Fibroblast of pulmonary artery (primary cell): ENCODE results near the gene DNMT3A.

Source experiments
- DNase-seq: peaks from one replicate; pipeline ENCODE4 v3.0.0-alpha.2; 2010; ENCODE audit warnings: low read depth
- H3K4me3 ChIP-seq: replicated peaks from 2 replicates; pipeline ENCODE4 v1.5.1; 2011; ENCODE audit warnings: low read depth, mild to moderate bottlenecking, control low read depth, low read length, moderate library complexity
- CTCF ChIP-seq: IDR thresholded peaks from 2 replicates; pipeline ENCODE4 v1.5.1; 2011; ENCODE audit warnings: mild to moderate bottlenecking, control low read depth, low read length, inconsistent platforms; ENCODE audit errors: missing control alignments

Gene DNMT3A

GRCh38 chr2:25358836-25359235, 17.1 kb upstream of the DNMT3A start:
- H3K4me3 ChIP-seq, result no peak overlapping the region
- no peak for TF ChIP-seq CTCF

GRCh38 chr2:25358249-25358815, 16.6 kb upstream of the DNMT3A start:
- no peak for TF ChIP-seq CTCF
- no peak for DNase-seq
- H3K4me3 ChIP-seq, result no peak overlapping the region

More at GRCh38 chr2:25358836-25359235, 17.1 kb upstream of the DNMT3A start:
- DNase-seq, result no peak

- H3K4me3 ChIP-seq, result no peak overlapping the region
- no peak for TF ChIP-seq CTCF
- DNase-seq, result no peak
These were observed 14.4 kb upstream of the DNMT3A start for GRCh38 chr2:25356088-25356487.

- TF ChIP-seq CTCF, result no peak
- no peak overlapping the region for H3K4me3 ChIP-seq
- DNase-seq, result no peak
These were observed 13.5 kb upstream of the DNMT3A start for GRCh38 chr2:25355270-25355669.

DNA sequence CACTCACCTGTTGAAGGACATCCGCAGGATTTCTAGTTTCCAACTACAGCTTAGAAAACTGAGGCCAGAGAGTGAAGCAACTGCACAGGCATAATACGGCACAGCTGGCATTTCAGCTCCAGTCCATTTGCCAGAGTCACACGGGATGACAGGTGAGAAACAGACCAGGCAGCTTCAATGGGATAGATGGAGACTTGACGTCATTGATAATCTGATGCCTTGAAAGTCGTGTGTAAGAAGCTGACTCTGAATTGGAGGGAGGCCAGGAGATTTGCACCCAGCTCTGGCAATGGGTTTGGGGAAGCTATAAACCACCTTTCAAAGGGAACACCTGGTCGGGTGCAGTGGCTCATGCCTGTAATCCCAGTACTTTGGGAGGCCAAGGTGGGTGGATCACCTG, 12.4 kb upstream of the DNMT3A start:
- no peak for DNase-seq
- TF ChIP-seq CTCF, result no peak
- H3K4me3 ChIP-seq, result no peak overlapping the region

DNA sequence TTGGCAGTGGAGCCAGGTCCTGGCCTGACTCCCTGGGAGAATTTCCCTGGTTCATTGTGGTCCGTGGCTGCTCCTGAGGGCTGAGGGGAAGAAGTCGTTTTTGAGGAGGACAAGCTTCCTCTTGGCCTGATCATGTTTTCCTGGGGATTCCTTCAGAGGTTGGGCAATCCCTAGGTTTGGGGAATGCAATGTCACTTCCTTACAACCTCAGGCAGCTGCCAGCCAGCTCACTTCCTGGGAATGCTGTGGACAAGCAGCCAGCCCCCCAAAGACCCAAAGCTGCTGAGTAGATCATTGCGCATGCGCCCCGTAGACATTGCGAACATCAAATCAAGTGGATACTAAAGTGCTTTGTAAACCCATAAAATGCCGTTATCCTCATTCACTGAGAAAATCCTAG, 7.7 kb upstream of the DNMT3A start:
- no peak overlapping the region for H3K4me3 ChIP-seq
- TF ChIP-seq CTCF, result no peak
- DNase-seq, result peak; percentile 74

- DNase-seq, result no peak
- no peak for TF ChIP-seq CTCF
These were observed 6.1 kb upstream of the DNMT3A start for GRCh38 chr2:25347846-25348245.

More at GRCh38 chr2:25347846-25348245, 6.1 kb upstream of the DNMT3A start:
- H3K4me3 ChIP-seq, result no peak overlapping the region
